ENCODE data around the gene RNF43.

RNF43 gene

DNA sequence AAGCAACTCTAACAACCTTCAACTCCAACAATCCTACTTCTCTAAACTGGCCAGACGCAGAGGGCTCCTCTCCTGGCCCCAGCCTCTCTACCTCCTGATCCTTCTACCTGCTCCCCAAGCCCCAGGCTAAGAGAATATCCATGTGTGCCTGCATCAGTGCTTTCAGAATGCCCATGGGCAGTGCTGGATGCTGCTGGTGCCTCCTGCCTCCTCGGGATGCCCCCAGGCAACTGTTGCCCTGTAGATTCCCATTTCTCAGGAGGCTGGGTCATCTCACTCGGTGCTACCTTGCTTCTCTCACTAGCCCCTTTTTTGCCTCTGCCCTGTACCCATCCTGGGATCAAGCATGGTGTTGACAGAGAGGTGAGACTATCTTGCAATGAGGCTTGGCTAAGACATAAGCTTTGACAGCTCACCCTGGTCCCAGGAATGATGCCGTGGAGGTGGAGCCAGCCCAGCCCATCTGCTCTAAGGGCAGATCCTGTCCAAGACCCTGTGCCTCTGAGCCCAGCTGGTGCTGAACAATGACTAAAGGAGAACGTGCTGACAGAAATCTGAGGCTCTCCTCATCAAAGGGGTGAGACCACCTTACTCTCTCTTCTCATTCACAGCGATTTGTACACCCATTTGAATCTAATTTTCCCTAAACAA is 45.9 kb downstream of the RNF43 start:
- H3K4me3 ChIP-seq (ENCODE audit: low read length) = no peak overlapping the region
- TF ChIP-seq ZNF274 (IDR thresholded peaks at IDR 0.05; ENCODE audit: low read depth, low read length) = no peak

- H3K4me3 ChIP-seq (ENCODE audit: low read length) = no peak overlapping the region
- no peak for TF ChIP-seq ZNF274 (IDR thresholded peaks at IDR 0.05; ENCODE audit: low read depth, low read length)
Measured at GRCh38 chr17:58370716-58371115, 46.6 kb downstream of the RNF43 start.

DNA sequence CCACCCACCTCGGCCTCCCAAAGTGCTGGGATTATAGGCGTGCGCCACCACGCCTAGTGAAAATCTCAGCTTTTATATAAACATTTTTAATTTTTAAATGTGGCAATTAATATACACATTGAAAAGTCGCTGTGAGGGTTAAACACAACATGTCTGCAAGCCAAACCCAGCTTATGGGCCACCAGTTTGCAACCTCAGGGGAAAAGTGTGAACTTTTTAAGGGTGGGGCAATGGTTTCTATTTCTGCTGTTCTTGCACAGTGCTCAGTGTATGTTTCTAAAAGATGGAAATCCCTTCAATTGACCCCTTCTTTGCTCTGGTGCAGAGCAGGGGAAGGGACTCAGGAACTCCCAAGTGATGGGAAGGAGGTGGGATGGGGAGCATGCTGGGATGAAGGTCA is 47.0 kb downstream of the RNF43 start:
- TF ChIP-seq ZNF274 (IDR thresholded peaks at IDR 0.05; ENCODE audit: low read depth, low read length) = no peak
- no peak overlapping the region for H3K4me3 ChIP-seq (ENCODE audit: low read length)

DNA sequence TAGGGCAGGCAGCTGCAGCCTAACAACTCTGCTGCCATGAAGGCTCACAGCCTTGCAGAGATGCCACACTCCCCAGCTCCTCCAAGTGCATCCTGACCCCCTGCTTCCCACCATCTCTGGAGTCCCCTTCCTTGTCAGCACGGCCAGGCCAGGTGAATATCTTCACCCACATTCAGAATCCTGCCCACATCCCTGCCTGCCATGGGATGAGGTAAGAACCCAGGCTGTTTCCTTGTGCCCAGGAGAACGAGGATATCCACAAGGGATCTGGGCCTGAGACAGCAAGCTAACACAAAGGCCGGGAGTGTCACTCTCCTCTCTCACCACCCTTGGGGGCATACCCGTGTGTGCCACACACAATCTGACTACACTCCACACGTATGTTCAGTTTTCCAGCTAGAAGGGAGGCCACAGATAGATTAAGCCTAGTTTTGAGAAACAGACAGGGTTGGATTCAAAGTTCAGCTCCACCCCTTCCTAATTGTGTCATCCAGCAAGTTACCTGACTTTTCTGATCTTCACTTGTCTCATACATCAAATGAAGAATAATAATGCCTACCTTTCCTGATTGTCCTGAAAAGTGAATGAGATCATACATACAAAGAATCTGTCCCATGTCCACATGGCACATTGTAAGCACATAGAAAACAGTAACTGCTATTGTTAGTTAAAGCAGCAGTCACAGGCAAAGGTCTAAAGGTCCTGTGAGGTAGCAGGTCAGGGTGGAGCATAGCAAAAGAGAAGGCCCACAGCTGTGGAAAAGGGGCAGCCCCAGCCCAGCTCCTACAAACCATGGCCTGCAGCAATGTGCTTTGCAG is 47.9 kb downstream of the RNF43 start:
- no peak for TF ChIP-seq ZNF274 (IDR thresholded peaks at IDR 0.05; ENCODE audit: low read depth, low read length)
- H3K4me3 ChIP-seq (ENCODE audit: low read length) = no peak overlapping the region

DNA sequence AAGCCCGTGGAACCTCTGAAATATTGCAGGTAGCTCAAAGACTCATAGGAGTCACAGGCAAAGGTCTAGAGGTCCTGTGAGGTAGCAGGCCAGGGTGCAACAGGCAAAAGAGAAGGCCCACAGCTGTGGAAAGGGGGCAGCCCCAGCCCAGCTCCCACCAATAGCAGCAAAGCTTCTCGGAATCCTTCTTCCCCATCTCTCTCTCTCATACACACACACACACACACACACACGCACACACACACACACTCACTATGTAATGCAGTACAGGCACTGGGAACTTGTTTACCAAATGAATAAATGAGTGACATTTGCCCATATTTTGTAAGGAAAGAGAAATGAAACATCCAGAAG is 48.5 kb downstream of the RNF43 start:
- no peak overlapping the region for H3K4me3 ChIP-seq (ENCODE audit: low read length)
- no peak for TF ChIP-seq ZNF274 (IDR thresholded peaks at IDR 0.05; ENCODE audit: low read depth, low read length)

All from GM08714 (cell line).